NCI-H1092 (cell line): ENCODE measurements around the gene CCL24.
"Not testable (repeated sequence)": the region's sequence is repeated elsewhere in the genome, so short reads cannot be mapped to it uniquely, and the experiment has no call there.

ENCODE experiments used
- DNase-seq: peaks from one replicate; lab custom pipeline; 2025; lab: John Stamatoyannopoulos, UW

CCL24 gene

DNA sequence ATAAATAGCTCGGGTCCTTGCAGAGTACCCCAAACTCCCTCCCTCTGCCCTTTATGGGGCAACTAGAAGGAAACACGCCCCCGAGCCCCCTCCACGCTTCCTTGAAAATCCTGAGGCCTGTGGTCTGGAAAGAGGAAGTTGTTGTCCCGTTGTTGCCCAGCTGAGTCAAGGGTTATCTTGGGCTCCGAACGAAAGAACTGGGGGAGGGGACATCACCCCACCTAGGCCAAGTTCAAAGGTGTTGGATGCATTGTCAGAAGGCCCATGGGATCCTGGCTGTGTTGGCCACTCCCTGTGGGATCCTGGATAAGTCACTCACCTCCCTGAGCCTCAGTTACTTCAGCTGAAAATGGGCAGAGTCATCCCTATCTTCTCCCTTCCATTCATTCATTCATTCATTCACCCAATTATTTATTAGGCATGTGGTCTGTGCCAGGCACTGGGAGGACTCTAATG is at the start of gene CCL24:
Gene CCL24 (minus strand): TSS at position 26 of the 456 bp plus-strand sequence. CDS start 91 bp downstream, outside the sequence.
- DNase-seq = no peak

DNA sequence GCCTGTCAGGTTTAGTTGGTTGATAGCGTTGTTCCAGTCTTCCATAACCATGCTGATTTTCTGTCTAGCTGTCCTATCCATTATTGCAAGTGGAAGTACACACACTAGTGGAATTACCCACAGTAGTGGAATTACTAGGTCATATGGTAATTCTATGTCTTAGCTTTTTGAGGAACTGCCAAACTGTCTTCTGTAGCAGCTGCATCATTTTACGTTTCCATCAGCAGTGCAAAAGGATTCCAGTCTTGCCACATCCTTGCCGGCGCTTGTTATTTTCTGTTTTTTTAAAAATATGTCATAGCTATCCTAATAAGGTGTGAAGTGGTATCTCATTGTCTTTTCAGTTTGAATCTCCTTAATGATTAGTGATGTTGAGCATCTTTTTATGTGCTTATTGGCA is 48.0 kb upstream of the CCL24 start:
- DNase-seq = no peak

DNA sequence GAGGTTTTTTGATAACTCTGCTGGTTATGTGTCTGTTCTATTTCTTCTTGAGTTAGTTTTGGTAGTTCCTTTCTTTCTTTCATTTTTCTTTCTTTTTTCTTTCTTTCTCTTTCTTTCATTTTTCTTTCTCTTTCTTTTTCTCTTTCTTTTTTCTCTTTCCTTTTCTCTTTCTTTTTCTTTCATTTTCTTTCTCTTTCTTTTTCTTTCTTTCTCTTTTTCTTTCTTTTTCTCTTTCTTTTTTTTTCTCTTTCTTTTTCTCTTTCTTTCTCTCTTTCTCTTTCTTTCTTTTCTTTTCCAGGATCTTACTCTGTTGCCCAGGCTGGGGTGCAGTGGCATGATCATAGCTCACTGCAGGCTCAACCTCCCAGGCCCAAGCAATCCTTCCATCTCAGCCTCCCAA is 44.8 kb upstream of the CCL24 start:
- no peak for DNase-seq

- no peak for DNase-seq
These were observed 42.9 kb upstream of the CCL24 start for GRCh38 chr7:75856536-75856935.

DNA sequence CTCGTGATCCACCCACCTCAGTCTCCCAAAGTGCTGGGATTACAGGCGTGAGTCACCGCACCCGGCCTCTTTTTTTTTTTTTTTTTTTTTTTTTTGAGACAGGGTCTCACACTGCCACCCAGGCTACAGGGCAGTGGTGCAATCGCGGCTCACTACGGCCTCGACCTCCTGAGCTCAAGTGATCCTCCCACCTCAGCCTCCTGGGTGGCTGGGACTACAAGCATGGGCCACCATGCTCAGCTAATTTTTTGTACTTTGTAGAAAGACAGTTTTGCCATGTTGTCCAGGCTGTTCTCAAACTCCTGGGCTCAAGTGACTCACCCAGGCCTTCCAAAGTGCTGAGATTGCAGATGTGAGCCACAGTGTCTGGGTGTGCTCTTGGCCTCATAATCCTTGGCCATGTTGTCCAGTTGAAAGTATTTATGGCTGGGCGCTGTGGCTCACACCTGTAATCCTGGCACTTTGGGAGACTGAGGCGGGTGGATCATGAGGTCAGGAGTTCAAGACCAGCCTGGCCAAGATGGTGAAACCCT is 41.3 kb upstream of the CCL24 start:
- not testable (repeated sequence) for DNase-seq

- DNase-seq = no peak
These were observed 40.6 kb upstream of the CCL24 start for GRCh38 chr7:75854233-75854632.

DNA sequence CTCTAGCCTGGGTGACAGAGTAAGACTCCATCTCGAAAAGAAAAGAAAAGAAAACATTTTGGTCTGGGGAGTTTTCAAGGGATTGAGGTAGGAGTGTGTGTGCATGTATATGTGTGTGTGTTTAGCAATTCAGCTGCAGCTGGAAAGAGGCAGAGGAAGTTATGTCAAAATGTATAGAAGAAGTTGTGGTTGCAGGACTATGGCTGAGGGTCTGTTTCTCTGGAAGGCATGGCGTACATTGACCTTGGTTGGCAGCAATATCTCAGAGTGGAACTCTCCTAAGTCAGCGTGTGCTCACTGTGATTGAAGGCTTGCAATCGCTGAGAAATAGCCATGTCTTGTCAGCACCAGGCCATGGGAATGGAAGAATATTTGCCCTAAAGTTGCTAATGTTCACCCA is 36.6 kb upstream of the CCL24 start:
- DNase-seq = no peak

DNA sequence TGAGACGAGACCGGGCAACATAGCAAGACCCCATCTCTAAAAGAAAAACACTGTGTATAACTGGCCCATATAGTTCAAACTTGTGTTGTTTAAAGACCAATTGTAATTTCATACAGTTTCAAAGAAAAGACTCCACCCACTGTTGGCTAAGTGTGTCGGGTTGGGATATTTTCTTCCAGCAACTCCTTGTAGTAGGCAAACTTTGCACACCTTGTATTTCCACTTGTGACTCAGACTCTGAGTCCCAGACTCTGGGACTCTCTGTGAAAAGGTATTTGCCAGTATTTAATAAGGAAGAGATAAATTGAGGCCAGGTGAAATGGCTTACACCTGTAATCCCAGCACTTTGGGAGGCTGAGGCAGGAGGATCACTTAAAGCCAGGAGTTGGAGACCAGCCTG is 36.0 kb upstream of the CCL24 start:
- DNase-seq = no peak

DNA sequence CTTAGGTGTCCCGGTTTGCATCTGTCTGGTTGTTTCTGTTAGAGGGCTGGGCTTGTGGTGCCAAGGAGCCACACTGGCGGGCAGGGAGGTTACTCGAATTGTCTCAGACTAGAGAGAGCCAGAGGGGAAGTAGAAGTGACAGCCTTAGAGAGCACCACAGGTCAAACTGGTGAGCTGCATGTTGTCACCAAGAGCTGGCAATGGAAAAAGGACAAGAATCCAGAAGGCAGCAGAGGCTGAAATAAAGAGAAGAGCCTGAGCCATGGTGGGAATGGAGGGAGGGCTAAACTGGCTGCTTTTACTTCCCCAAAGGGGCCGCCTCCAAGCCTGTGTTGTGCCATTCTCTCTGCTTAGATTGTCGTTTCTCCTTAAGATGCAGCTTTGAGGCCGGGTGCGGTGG is 34.1 kb upstream of the CCL24 start:
- no peak for DNase-seq

DNA sequence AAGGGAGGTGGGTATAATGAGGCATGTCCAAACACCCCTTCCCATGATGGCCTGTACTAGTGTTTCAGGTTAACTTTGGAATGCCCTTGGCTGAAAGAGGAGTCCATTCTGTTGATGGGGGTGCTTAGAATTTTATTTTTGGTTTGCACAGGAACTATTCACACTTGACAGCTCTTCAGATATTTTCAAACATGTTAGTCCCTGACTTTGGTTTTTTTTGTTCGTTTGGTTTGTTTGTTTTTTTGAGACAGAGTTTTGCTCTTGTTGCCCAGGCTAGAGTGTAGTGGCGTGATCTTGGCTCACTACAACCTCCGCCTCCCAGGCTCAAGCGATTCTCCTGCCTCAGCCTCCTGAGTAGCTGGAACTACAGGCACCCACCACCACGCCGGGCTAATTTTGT is 31.5 kb upstream of the CCL24 start:
- not testable (repeated sequence) for DNase-seq

DNA sequence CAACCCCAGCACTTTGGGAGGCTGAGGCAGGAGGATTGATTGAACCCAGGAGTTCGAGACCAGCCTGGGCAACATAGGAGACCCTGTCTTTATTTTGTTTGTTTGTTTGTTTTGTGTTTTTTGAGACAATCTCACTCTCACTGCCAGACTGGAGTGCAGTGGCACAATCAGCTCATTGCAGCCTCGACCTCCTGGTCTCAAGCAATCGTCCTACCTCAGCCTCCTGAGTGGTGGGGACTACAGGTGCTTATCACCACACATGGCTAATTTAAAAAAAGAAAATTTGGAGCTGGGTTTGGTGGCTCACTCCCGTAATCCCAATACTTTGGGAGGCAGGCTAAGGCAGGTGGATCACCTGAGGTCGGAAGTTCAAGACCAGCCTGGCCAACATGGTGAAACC is 30.6 kb upstream of the CCL24 start:
- DNase-seq = no peak

- DNase-seq = no peak
These were observed 30.1 kb upstream of the CCL24 start for GRCh38 chr7:75843613-75844116.

- no peak for DNase-seq
These were observed 29.3 kb upstream of the CCL24 start for GRCh38 chr7:75842836-75843446.

DNA sequence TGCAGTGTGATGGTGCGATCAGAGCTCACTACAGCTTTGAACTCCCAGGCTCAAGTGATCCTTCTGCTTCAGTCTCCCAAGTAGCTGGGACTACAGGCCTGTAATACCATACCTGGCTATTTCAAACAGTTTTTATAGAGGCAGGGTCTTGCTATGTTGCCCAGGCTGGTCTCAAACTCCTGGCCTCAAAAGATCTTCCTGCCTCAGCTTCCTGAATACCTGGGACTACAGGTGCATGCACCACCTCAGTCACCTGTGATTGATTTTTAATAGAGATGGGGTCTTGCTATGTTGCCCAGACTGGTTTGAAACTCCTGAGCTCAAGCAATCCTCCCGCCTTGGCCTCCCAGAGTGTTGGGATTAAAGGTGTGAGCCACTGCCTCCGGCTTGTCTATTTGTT is 26.4 kb upstream of the CCL24 start:
- DNase-seq = no peak

DNA sequence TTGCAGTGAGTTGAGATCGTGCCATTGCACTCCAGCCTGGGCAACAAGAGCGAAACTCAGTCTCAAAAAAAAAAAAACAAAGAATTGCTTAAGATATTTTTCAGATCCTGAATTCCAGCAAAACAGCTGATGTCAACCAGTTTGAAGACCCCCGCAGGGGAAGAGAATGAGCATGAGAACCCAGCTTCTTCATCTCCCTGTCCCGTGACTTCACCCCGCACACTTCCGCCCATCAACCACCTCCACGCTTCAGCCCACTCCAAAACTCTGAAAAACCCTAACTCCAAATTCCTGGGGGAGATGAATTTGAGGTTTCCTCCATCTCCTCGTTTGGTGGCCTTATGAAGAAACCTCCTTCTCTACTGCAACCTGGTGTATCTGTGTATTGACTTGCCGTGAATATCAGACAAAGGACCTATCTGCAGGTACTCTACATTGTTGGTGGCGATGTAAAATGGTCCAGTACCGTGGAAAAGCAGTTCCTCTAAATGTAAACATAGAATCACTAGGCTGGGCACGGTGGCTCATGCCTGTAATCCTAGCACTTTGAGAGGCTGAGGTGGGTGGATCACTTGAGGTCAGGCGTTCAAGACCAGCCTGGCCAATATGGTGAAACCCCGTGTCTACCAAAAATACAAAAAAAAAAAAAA is 24.8 kb upstream of the CCL24 start:
- DNase-seq = not testable (repeated sequence)

GRCh38 chr7:75836798-75837197 is 23.2 kb upstream of the CCL24 start:
- no peak for DNase-seq

GRCh38 chr7:75835688-75836285 is 22.2 kb upstream of the CCL24 start:
- no peak for DNase-seq

- not testable (repeated sequence) for DNase-seq
These were observed 20.1 kb upstream of the CCL24 start for GRCh38 chr7:75833662-75834061.

DNA sequence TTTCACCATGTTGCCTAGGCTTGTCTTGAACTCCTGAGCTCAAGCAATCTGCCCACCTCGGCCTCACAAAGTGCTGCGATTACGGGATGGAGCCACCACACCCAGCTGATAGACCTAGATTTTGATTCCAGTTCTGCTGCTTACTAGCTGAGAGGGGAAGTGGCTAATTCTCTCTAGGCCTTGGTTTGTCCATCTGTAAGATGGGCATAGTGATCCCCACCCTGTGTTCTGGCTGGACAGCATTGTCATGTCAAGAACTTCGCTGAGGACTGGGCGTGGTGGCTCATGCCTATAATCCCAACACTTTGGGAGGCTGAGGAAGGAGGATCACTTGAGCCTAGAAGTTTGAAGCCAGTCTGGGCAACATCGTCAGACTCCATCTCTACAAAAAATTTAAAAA is 17.4 kb upstream of the CCL24 start:
- no peak for DNase-seq

- not testable (repeated sequence) for DNase-seq
These were observed 16.1 kb upstream of the CCL24 start for GRCh38 chr7:75829656-75830055.

DNA sequence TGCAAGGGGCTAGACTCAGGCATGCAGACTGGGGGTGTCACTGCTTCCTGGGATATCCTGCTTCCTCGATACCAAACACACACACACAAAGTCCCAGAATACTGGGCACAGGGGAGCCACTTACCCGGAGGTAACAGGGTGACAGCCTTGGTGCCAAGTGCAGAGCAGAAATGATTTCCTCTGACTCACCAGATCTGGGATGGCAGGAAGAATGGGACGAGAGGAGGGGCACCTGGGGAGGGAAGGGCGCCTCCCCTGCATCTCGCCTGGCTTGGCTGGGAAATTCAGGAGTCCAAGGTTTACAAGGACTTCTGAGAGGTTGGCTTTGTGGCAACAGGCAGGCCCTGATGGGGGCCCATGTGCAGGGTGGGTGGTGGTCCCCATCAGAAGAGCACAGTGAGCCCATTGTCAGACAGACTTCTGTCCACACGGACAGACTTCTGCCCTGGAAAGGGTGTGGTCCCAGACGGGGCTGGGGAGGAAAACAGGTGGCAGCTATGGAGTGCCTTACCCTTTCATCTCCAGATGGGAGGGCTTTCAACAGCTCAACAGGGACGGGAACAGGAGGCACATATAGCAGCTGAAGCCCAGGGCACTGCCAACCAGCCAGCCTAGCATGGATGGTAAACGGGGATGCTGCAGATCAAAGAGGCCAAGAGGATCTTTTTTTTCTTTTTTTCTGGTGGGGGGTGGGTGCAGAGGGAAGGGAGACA is 9.7 kb upstream of the CCL24 start:
- DNase-seq = no peak

DNA sequence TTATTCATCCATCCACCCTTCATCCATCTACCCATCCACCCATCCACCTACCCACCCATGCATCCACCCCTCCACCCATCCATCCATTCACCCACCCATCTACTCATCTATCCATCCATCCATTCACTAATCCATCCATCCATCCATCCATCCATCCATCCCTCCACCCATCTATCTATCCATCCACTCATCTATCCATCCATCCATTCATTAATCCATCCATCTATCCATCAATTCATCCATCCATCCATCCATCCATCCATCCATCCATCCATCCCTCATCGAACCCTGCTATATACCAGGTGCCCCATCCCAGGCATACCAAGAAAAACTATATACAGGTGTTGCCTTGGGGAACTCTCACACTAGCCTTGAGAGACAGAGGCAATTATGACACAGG is 7.1 kb upstream of the CCL24 start:
- DNase-seq = no peak
